HepG2 (cell line): ENCODE results near the gene UBE2QL1.

Source experiments
- GTF2F1 ChIP-seq: fragments of 150-350 bp; IDR thresholded peaks from 2 replicates; pipeline ENCODE4 v1.6.1; 2014; ENCODE audit warnings: low read length
- ZIK1 ChIP-seq: sonication (generic); formaldehyde crosslinking; IDR thresholded peaks from 2 replicates; pipeline ENCODE4 v1.5.0; 2020; ENCODE audit warnings: mild to moderate bottlenecking, low read depth, missing genetic modification reagents, borderline replicate concordance
- TF ChIP-seq, protein P1 (sequence below): sonication (generic); formaldehyde crosslinking; IDR thresholded peaks from 2 replicates; pipeline ENCODE4 v1.4.0; 2020; ENCODE audit warnings: mild to moderate bottlenecking, missing genetic modification reagents

DNA sequence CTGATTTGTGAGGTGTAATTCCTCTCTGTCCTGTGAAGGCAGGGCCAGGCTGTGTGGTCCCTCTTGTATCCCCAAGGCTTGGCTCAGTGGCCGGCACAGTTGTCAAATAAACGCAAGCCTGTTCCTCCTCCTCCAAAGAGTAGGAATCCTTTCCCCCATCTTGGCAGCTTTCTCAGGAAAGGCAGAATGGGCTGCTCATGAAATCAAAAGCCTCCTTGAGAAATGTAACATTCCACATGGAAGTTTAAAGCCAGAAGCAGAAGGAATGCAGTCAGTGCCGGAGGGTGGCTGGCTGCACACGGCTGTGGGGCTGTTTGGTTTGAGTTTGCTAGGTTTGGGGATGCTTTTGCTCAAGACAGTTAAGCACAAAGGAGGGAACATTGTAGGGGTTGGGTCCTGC, 35.8 kb upstream of the UBE2QL1 start:
- no peak for TF ChIP-seq ZIK1
- TF ChIP-seq, protein P1, sequence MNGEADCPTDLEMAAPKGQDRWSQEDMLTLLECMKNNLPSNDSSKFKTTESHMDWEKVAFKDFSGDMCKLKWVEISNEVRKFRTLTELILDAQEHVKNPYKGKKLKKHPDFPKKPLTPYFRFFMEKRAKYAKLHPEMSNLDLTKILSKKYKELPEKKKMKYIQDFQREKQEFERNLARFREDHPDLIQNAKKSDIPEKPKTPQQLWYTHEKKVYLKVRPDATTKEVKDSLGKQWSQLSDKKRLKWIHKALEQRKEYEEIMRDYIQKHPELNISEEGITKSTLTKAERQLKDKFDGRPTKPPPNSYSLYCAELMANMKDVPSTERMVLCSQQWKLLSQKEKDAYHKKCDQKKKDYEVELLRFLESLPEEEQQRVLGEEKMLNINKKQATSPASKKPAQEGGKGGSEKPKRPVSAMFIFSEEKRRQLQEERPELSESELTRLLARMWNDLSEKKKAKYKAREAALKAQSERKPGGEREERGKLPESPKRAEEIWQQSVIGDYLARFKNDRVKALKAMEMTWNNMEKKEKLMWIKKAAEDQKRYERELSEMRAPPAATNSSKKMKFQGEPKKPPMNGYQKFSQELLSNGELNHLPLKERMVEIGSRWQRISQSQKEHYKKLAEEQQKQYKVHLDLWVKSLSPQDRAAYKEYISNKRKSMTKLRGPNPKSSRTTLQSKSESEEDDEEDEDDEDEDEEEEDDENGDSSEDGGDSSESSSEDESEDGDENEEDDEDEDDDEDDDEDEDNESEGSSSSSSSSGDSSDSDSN (CRISPR knock-in tag), result no peak
- no peak for TF ChIP-seq GTF2F1
